Osteoblast (primary cell): Measurements from ENCODE around the gene DNALI1. TPM values are rescaled to one million over a fixed set of nuclear protein-coding genes. Genes with fewer than 3 reads are reported as not detected.

Experiments used
- DNase-seq: peaks from one replicate; pipeline ENCODE4 v3.0.0; 2011; ENCODE audit warnings: low spot score, mixed read lengths; ENCODE audit not compliant: insufficient read length; ENCODE audit errors: missing footprints
- H2AFZ ChIP-seq: 2 replicates; pipeline ENCODE4 v1.6.0; 2011; ENCODE audit warnings: mild to moderate bottlenecking, low read length
- H3K27ac ChIP-seq: 2 replicates; pipeline ENCODE4 v1.5.1; 2011; ENCODE audit warnings: mild to moderate bottlenecking, low read depth, low read length, moderate library complexity
- H3K27me3 ChIP-seq: 2 replicates; pipeline ENCODE4 v1.6.0; 2012; ENCODE audit warnings: mild to moderate bottlenecking, control low read depth, inconsistent platforms, low read length, moderate library complexity; ENCODE audit not compliant: insufficient read depth
- H3K36me3 ChIP-seq: 2 replicates; pipeline ENCODE4 v1.5.1; 2011; ENCODE audit warnings: mild to moderate bottlenecking, low read length, control low read depth, moderate library complexity; ENCODE audit not compliant: insufficient read depth
- H3K4me1 ChIP-seq: 2 replicates; pipeline ENCODE4 v1.5.1; 2011; ENCODE audit warnings: mild to moderate bottlenecking, low read length, control low read depth, moderate library complexity; ENCODE audit not compliant: insufficient read depth
- H3K4me2 ChIP-seq: 2 replicates; pipeline ENCODE4 v1.6.0; 2011; ENCODE audit warnings: mild to moderate bottlenecking, low read length; ENCODE audit not compliant: insufficient read depth
- H3K4me3 ChIP-seq: fragments of 200-600 bp; sonication (generic); 3 replicates; pipeline ENCODE4 v1.5.1; 2012; ENCODE audit warnings: mild to moderate bottlenecking, low read length, inconsistent platforms; ENCODE audit not compliant: insufficient read depth
- H3K79me2 ChIP-seq: 2 replicates; pipeline ENCODE4 v1.6.0; 2012; ENCODE audit warnings: mild to moderate bottlenecking, low read length, control low read depth, inconsistent platforms; ENCODE audit not compliant: insufficient read depth
- H3K9me3 ChIP-seq: 2 replicates; pipeline ENCODE4 v1.5.1; 2011; ENCODE audit warnings: low read depth, low read length, control low read depth
- H4K20me1 ChIP-seq: 2 replicates; pipeline ENCODE4 v1.6.0; 2012; ENCODE audit warnings: mild to moderate bottlenecking, low read length, control low read depth; ENCODE audit not compliant: insufficient read depth
- total RNA-seq: library from RNA; depleted of rRNA; stranded (reverse); fragments of >200 nt; gene quantifications from 2 replicates; pipeline ENCODE4 v1.2.3, GENCODE V29; 2012
- TF ChIP-seq, protein P1 (sequence below): IDR thresholded peaks from 2 replicates; pipeline ENCODE4 v1.5.1; 2011; ENCODE audit warnings: mild to moderate bottlenecking, low read depth, low read length, moderate library complexity; ENCODE audit errors: extremely low read depth

DNALI1 gene
- total RNA-seq, 1 donor: 7.2 TPM

- TF ChIP-seq, protein P1, sequence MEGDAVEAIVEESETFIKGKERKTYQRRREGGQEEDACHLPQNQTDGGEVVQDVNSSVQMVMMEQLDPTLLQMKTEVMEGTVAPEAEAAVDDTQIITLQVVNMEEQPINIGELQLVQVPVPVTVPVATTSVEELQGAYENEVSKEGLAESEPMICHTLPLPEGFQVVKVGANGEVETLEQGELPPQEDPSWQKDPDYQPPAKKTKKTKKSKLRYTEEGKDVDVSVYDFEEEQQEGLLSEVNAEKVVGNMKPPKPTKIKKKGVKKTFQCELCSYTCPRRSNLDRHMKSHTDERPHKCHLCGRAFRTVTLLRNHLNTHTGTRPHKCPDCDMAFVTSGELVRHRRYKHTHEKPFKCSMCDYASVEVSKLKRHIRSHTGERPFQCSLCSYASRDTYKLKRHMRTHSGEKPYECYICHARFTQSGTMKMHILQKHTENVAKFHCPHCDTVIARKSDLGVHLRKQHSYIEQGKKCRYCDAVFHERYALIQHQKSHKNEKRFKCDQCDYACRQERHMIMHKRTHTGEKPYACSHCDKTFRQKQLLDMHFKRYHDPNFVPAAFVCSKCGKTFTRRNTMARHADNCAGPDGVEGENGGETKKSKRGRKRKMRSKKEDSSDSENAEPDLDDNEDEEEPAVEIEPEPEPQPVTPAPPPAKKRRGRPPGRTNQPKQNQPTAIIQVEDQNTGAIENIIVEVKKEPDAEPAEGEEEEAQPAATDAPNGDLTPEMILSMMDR: no peak
- no peaks in the 10 kb centered on the region for H3K36me3 ChIP-seq
- peak overlapping the region; percentile 60 for H2AFZ ChIP-seq
- peak overlapping the region; percentile 15 for H3K27ac ChIP-seq
- no peaks in the 10 kb centered on the region for H4K20me1 ChIP-seq
- H3K4me2 ChIP-seq: peak overlapping the region; percentile 61
- peaks cover 10% of the 10 kb centered on the region for H3K4me1 ChIP-seq
- H3K27me3 ChIP-seq: peaks cover 16% of the 10 kb centered on the region
- no peak for DNase-seq
- H3K4me3 ChIP-seq: peak overlapping the region; percentile 38
- no peaks in the 10 kb centered on the region for H3K9me3 ChIP-seq
- H3K79me2 ChIP-seq: no peaks in the 10 kb centered on the region
Measured at GRCh38 chr1:37606481-37607263, 49.9 kb downstream of the DNALI1 start.

DNA sequence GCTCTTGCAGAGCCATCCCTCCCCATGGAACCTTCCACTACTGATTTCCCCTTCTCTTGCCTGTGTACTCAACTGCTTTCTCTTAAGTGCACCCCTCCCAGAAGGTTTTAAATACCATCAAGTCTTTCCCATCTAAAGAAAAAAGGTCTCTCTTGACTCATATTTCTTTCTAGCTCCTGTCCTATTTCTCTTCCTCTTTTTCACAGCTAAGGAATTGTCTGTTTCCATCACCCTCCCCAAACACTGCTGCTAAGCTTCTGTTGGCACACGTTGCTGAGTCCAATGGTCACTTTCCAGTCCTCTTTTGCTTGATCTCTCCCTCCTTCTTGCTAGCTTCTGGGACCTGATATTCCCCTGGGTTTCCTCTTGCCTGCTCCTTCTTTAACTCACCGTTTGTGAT lies 52.3 kb downstream of the DNALI1 start:
- no peaks in the 10 kb centered on the region for H3K79me2 ChIP-seq
- H3K4me1 ChIP-seq: peaks cover 10% of the 10 kb centered on the region
- no peak overlapping the region for H3K27ac ChIP-seq
- no peak overlapping the region for H3K4me2 ChIP-seq
- H2AFZ ChIP-seq: no peak overlapping the region
- no peaks in the 10 kb centered on the region for H4K20me1 ChIP-seq
- no peak overlapping the region for H3K4me3 ChIP-seq
- DNase-seq: no peak
- no peaks in the 10 kb centered on the region for H3K36me3 ChIP-seq
- H3K9me3 ChIP-seq: no peaks in the 10 kb centered on the region
- H3K27me3 ChIP-seq: peaks cover 14% of the 10 kb centered on the region
- TF ChIP-seq, protein P1: no peak

DNA sequence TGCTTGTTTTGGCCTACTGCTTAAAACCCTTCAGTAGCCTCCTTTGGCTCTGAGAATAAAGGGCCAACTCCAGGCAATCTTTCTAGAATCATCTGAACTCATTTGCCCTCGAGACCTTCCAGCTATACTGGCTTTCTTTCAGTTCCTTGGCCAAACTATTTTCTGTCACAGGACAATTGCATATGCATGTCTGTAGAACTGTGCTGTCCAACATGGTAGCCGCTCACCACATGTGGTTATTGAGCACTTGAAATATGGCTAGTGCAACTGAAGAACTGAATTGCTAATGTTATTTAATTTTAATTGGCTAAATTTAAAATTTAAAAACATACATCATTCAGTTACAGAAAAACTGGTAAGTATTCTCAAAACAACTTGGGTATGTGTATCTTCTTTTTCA lies 53.3 kb downstream of the DNALI1 start:
- no peaks in the 10 kb centered on the region for H4K20me1 ChIP-seq

GRCh38 chr1:37612186-37612585 lies 55.4 kb downstream of the DNALI1 start:
- TF ChIP-seq, protein P1: no peak
- Histone ChIP-seq H3K9me3 (no peaks in the 10 kb centered on the region), H2AFZ (no peak overlapping the region), H3K36me3 (no peaks in the 10 kb centered on the region), H3K79me2 (no peaks in the 10 kb centered on the region), H3K27ac (no peak overlapping the region), H3K4me2 (no peak overlapping the region), H3K4me1 (no peaks in the 10 kb centered on the region), H3K4me3 (no peak overlapping the region), H4K20me1 (no peaks in the 10 kb centered on the region), H3K27me3 (peaks cover 14% of the 10 kb centered on the region)
- DNase-seq: no peak

More for the DNA sequence above, 53.3 kb downstream of the DNALI1 start:
- Histone ChIP-seq H2AFZ (no peak overlapping the region), H3K4me2 (no peak overlapping the region), H3K79me2 (no peaks in the 10 kb centered on the region), H3K4me3 (no peak overlapping the region), H3K36me3 (no peaks in the 10 kb centered on the region), H3K27me3 (peaks cover 14% of the 10 kb centered on the region), H3K9me3 (no peaks in the 10 kb centered on the region), H3K4me1 (peaks cover 10% of the 10 kb centered on the region), H3K27ac (no peak overlapping the region)
- no peak for DNase-seq
- TF ChIP-seq, protein P1: no peak
